HFF-Myc (cell line): ENCODE data around the gene SERPING1.

Experiments
- DNase-seq: peaks from one replicate; pipeline ENCODE4 v3.0.0-alpha.2; 2011; ENCODE audit warnings: low read depth; ENCODE audit errors: extremely low read depth
- H3K4me3 ChIP-seq: replicated peaks from 2 replicates; pipeline ENCODE4 v1.5.1; 2011; ENCODE audit warnings: low read depth, mild to moderate bottlenecking, control low read depth, low read length
- TF ChIP-seq, protein P1 (sequence below): IDR thresholded peaks from 2 replicates; pipeline ENCODE4 v1.5.1; 2012; ENCODE audit warnings: mild to moderate bottlenecking, low read depth, low read length, control low read depth; ENCODE audit errors: missing control alignments

The SERPING1 gene

DNA sequence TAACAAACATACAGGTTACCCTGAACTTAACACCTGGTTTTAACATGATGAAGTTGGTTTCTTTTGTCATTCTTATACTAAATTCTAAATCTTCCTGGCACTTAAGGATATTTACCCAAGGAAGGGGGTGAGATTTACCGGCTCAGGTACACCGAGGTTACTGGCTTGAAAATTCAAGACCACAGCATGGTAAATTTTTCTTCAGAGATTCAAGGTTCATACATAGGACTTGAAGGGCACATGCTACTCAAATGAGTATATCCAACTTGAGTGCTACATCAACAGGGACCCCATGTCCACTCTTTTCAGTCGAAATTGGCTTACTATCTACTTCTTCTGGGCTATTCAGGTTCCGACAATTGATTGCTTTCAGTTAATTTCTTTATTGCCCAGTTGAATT, 12.7 kb downstream of the SERPING1 start:
- TF ChIP-seq, protein P1, sequence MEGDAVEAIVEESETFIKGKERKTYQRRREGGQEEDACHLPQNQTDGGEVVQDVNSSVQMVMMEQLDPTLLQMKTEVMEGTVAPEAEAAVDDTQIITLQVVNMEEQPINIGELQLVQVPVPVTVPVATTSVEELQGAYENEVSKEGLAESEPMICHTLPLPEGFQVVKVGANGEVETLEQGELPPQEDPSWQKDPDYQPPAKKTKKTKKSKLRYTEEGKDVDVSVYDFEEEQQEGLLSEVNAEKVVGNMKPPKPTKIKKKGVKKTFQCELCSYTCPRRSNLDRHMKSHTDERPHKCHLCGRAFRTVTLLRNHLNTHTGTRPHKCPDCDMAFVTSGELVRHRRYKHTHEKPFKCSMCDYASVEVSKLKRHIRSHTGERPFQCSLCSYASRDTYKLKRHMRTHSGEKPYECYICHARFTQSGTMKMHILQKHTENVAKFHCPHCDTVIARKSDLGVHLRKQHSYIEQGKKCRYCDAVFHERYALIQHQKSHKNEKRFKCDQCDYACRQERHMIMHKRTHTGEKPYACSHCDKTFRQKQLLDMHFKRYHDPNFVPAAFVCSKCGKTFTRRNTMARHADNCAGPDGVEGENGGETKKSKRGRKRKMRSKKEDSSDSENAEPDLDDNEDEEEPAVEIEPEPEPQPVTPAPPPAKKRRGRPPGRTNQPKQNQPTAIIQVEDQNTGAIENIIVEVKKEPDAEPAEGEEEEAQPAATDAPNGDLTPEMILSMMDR, result no peak
- no peak for DNase-seq
- no peak overlapping the region for H3K4me3 ChIP-seq

DNA sequence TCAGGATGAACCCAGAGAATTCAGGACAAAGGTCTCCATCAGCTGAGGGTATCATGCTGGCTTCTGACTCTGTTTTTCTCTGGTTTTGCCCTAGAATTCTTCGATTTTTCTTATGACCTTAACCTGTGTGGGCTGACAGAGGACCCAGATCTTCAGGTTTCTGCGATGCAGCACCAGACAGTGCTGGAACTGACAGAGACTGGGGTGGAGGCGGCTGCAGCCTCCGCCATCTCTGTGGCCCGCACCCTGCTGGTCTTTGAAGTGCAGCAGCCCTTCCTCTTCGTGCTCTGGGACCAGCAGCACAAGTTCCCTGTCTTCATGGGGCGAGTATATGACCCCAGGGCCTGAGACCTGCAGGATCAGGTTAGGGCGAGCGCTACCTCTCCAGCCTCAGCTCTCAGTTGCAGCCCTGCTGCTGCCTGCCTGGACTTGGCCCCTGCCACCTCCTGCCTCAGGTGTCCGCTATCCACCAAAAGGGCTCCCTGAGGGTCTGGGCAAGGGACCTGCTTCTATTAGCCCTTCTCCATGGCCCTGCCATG, 16.8 kb downstream of the SERPING1 start:
- DNase-seq, result no peak
- no peak overlapping the region for H3K4me3 ChIP-seq
- TF ChIP-seq, protein P1, result no peak

DNA sequence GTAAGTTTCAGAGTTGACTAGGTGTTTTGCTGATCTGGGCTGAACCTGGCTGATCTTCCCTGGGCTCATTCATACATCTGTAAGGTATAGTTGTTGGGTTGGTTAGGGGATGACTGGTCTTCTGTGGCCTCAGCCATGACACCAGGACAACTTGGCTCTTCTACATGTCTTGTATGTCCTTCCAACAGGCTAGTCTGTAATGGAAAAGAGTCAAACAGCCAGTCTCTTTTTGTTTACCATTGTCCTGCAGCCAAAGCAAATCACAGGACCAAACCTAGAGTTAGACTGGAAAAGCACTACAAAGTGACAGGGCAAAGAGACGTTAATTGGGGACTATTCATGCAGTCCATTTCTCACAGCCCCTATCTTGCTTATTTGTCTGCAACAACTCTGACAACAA, 17.8 kb downstream of the SERPING1 start:
- no peak for DNase-seq
- no peak overlapping the region for H3K4me3 ChIP-seq
- TF ChIP-seq, protein P1, result no peak

DNA sequence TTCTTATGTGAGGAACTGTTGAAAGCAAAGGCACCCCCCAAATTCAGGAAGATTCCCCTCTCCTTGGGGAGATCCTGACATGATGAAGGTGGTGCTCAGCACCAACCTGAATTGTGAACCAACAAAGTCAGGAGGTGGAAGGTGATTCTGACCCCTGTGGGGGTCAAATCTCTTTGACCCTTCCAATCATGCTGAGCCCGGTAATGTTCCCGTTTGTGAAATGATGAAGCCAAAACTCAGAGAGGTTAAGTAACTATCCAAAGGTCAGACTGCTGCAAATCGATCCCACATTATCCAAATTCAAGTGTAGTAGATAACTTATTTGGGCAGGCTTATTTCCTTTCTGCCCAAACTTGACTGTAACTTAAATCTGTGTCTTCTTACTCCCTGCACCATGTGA, 19.1 kb downstream of the SERPING1 start:
- TF ChIP-seq, protein P1, result no peak
- H3K4me3 ChIP-seq, result no peak overlapping the region
- DNase-seq, result no peak

DNA sequence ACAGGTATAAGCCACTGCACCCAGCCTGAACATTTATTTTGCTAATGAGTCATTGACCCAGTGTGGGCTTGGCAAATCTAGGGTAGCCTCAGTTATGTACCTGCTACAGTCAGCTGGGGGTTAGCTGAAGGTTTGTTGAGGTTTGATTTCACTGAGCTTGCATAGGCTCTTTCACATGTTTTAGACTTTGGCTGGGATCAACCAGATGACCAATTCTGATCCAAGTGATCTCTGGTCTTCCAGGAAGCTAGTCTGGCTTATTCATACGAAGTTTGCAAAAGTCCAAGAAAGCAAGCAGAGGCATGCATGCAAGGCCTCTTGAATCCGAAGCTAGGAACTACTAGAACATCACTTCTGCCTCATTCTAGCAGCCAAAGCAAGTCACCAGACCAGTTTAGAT, 21.0 kb downstream of the SERPING1 start:
- no peak overlapping the region for H3K4me3 ChIP-seq
- DNase-seq, result no peak
- TF ChIP-seq, protein P1, result no peak

DNA sequence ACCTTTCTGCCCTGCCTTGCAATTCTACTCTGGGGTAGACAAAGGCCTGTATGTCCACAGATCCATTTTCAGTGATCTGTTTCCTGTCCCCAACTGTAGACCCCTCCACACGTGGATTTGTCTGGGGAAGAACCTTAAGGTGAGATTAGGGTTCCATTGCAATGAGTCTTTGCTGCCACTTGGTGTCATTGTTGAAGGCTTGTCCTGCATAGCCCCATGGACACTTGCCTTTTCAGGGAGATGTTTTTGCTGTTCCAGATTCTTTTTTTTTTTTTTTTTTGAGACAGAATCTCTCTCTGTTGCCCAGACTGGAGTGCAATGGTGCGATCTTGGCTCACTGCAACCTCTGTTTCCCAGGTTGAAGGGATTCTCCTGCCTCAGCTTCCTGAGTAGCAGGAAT, 21.8 kb downstream of the SERPING1 start:
- TF ChIP-seq, protein P1, result peak; percentile 38
- no peak overlapping the region for H3K4me3 ChIP-seq
- no peak for DNase-seq

DNA sequence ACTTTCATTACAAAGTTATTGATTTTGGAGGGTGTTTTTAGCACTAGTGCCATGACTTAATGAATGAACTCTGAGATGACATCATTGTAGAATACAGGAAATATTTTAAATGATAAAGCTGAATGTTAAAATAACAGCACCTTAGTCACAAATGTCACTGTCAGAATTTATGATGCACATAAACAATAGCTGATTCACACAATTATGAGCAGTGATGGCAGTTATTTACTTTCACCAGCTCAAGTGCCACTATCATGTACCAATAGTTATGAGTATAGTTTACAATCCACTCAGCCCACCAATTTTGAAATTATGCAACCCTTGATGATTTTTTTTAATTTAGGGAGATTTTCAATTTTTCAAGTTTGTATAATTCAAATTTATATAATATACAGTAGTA, 23.0 kb downstream of the SERPING1 start:
- no peak for DNase-seq
- TF ChIP-seq, protein P1, result no peak
- H3K4me3 ChIP-seq, result no peak overlapping the region
